Calu3 (cell line): ENCODE data around the gene RPS6KA5. TPM values are rescaled to one million over a fixed set of nuclear protein-coding genes. Genes with fewer than 3 reads are reported as not detected.

Experiments
- BruUV-seq: library from RNA; stranded (reverse); fragments of 400-500 nt; replicated peaks from 2 replicates; lab custom pipeline; 2021; lab: Mats Ljungman, UMichigan
- CTCF ChIA-PET: fragments of 300-600 bp; sonication (Branson Sonifier 250); formaldehyde crosslinking; loops from one replicate; lab custom pipeline; 2022; ENCODE audit warnings: antibody characterized with exemption; lab: Charles Lee
- DNase-seq: peaks from one replicate; pipeline ENCODE4 v3.0.0; 2022
- H3K27ac Mint-ChIP-seq: one replicate; pipeline ENCODE4 v1.8.0; 2022; ENCODE audit warnings: mixed read lengths; ENCODE audit not compliant: unreplicated experiment
- H3K27me3 Mint-ChIP-seq: one replicate; pipeline ENCODE4 v1.8.0; 2022; ENCODE audit warnings: mixed read lengths; ENCODE audit not compliant: unreplicated experiment
- H3K36me3 Mint-ChIP-seq: one replicate; pipeline ENCODE4 v1.8.0; 2022; ENCODE audit warnings: mild to moderate bottlenecking, moderate library complexity, mixed read lengths; ENCODE audit not compliant: insufficient read depth, unreplicated experiment
- H3K4me1 Mint-ChIP-seq: one replicate; pipeline ENCODE4 v1.8.0; 2022; ENCODE audit warnings: mild to moderate bottlenecking, low read depth, mixed read lengths; ENCODE audit not compliant: unreplicated experiment
- H3K4me3 Mint-ChIP-seq: one replicate; pipeline ENCODE4 v1.8.0; 2022; ENCODE audit warnings: mild to moderate bottlenecking, low read depth, moderate library complexity, mixed read lengths; ENCODE audit not compliant: unreplicated experiment
- H3K9me3 Mint-ChIP-seq: one replicate; pipeline ENCODE4 v1.8.0; 2022; ENCODE audit warnings: low read depth, mixed read lengths; ENCODE audit not compliant: unreplicated experiment
- CTCF ChIP-seq: fragments of 200-600 bp; IDR thresholded peaks from one replicate; pipeline ENCODE4 v1.8.0; 2022; ENCODE audit warnings: antibody characterized with exemption; ENCODE audit not compliant: unreplicated experiment
- intact Hi-C: fragments of 100-400 bp; cut with micrococcal nuclease; formaldehyde crosslinking; loops from one replicate; pipeline ENCODE4 v1.10.0; 2022; ENCODE audit not compliant: unreplicated experiment
- total RNA-seq: library from RNA; stranded (reverse); gene quantifications from 2 replicates; pipeline ENCODE4 v1.2.3, GENCODE V29; 2022

Gene RPS6KA5
- total RNA-seq, 1 experiment from 2014 or later = 10.3 TPM

GRCh38 chr14:90837355-90837754, 223.1 kb downstream of the RPS6KA5 start:
- DNase-seq = no peak
- intact Hi-C loops = no loop called here
- H3K9me3 Mint-ChIP-seq = no peaks in the 10 kb centered on the region
- BruUV-seq = no TSS peak
- no peak overlapping the region for H3K27ac Mint-ChIP-seq
- peaks cover under 1% of the 10 kb centered on the region for H3K27me3 Mint-ChIP-seq
- no peaks in the 10 kb centered on the region for H3K36me3 Mint-ChIP-seq
- no peaks in the 10 kb centered on the region for H3K4me1 Mint-ChIP-seq
- H3K4me3 Mint-ChIP-seq = no peak overlapping the region
- CTCF ChIA-PET = no interaction called here
- no peak for TF ChIP-seq CTCF

GRCh38 chr14:90836692-90837063, 223.8 kb downstream of the RPS6KA5 start:
- Mint-ChIP-seq H3K4me1 (no peaks in the 10 kb centered on the region), H3K27ac (no peak overlapping the region), H3K36me3 (no peaks in the 10 kb centered on the region), H3K9me3 (no peaks in the 10 kb centered on the region), H3K27me3 (peaks cover 8% of the 10 kb centered on the region), H3K4me3 (no peak overlapping the region)
- no TSS peak for BruUV-seq
- no peak for DNase-seq
- TF ChIP-seq CTCF = no peak
- intact Hi-C loops = no loop called here
- CTCF ChIA-PET = no interaction called here

GRCh38 chr14:90831821-90832220, 228.6 kb downstream of the RPS6KA5 start:
- Mint-ChIP-seq H3K4me1 (no peaks in the 10 kb centered on the region), H3K9me3 (no peaks in the 10 kb centered on the region), H3K27ac (no peak overlapping the region), H3K36me3 (peaks cover 12% of the 10 kb centered on the region), H3K4me3 (no peak overlapping the region), H3K27me3 (peaks cover 14% of the 10 kb centered on the region)
- no peak for DNase-seq
- intact Hi-C loops = no loop called here
- CTCF ChIA-PET = no interaction called here
- BruUV-seq = no TSS peak
- no peak for TF ChIP-seq CTCF

GRCh38 chr14:90830931-90831701, 229.3 kb downstream of the RPS6KA5 start:
- intact Hi-C loops = no loop called here
- peaks cover 12% of the 10 kb centered on the region for H3K36me3 Mint-ChIP-seq
- no peak overlapping the region for H3K27ac Mint-ChIP-seq
- BruUV-seq = no TSS peak
- TF ChIP-seq CTCF = no peak
- no peak for DNase-seq
- CTCF ChIA-PET = no interaction called here
- H3K4me3 Mint-ChIP-seq = no peak overlapping the region
- H3K9me3 Mint-ChIP-seq = no peaks in the 10 kb centered on the region
- H3K27me3 Mint-ChIP-seq = peaks cover 14% of the 10 kb centered on the region
- no peaks in the 10 kb centered on the region for H3K4me1 Mint-ChIP-seq
